HG03457 (cell line): ENCODE data around the gene ZBTB5.
A peak's percentile ranks its signal among the peaks of the same experiment; 100 is the strongest.
"Not testable (repeated sequence)": the region's sequence is repeated elsewhere in the genome, so short reads cannot be mapped to it uniquely, and the experiment has no call there.

ENCODE experiments used
- ATAC-seq: cut with Tn5 transposase; IDR thresholded peaks from one replicate; pipeline ENCODE4 v1.9.1; 2021; ENCODE audit warnings: moderate number of reproducible peaks; ENCODE audit not compliant: unreplicated experiment

Gene ZBTB5, protein sequence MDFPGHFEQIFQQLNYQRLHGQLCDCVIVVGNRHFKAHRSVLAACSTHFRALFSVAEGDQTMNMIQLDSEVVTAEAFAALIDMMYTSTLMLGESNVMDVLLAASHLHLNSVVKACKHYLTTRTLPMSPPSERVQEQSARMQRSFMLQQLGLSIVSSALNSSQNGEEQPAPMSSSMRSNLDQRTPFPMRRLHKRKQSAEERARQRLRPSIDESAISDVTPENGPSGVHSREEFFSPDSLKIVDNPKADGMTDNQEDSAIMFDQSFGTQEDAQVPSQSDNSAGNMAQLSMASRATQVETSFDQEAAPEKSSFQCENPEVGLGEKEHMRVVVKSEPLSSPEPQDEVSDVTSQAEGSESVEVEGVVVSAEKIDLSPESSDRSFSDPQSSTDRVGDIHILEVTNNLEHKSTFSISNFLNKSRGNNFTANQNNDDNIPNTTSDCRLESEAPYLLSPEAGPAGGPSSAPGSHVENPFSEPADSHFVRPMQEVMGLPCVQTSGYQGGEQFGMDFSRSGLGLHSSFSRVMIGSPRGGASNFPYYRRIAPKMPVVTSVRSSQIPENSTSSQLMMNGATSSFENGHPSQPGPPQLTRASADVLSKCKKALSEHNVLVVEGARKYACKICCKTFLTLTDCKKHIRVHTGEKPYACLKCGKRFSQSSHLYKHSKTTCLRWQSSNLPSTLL

DNA sequence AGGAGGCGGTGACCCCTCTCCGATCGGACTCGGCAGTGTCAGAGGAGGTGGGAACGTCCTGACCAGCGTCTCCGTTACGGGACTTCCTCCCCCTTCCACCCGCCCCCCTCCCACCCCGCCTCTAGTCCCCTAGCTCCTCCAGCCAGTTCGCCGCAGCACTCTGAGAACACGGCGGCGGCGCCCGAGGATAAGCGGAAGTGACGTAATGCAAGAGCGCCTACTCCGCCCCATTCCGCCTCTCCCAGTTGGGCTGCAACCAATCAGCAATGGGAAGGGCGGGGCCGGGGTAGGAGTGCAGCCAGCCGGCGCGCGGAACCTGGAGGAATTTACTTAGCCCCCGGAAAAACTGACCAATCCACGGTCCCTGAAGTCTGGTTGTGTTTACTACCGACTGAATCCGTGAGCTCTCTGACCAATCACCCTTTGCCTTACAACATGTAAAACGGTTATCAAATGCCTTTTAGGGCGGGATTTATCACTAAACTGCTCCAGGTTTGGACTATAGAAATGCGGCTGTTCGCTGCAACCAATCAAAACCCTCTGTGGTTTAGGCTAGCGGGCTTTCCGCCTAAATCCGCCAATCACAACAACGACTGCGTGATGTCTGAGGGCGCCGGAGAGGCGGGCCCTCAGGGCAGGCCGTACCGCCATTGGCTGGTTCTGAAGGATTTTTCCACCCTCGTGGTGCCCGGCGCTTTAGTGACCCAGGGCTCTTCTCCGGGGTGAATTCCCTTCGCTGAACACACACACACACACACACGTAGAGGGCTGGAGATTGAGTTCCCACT is at the start of gene ZBTB5:
Gene ZBTB5, minus strand, starts transcription at position 202 of the 788 bp plus-strand sequence. CDS start 22,899 bp downstream, outside the sequence.
- peak; percentile 81 for ATAC-seq

DNA sequence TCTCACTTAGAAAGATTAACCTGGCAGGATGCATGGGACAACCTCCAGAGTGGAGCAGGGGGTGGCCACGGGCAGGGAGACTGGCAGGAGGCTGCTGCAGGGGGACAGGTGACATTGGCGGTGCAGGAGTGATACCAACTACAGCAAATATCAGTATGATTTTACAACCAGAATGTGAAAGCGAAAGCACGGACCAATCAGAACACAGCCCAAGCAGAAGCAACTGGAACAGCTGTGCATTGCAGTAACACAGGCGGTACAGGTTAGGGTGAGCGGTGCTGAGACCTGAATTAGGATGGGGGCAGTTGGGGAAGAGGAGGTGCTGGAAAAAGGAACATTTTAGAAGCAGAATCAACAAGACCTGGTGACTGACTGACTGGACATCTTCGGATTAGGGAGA is 49.7 kb upstream of the ZBTB5 start:
- no peak for ATAC-seq

DNA sequence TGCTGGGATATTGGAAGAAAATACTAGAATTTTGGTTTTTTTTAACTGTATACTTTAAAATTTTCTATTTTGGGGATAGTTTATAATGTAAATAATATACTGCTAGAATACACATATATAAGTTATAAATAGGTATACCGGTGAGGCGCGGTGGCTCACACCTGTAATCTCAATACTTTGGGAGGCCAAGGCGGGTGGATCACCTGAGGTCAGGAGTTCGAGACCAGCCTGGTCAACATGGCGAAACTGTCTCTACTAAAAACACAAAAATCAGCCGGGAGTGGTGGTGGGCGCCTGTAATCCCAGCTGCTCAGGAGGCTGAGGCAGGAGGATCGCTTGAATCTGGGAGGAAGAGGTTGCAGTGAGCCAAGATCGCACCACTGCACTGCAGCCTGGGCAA is 49.2 kb upstream of the ZBTB5 start:
- ATAC-seq, result not testable (repeated sequence)

DNA sequence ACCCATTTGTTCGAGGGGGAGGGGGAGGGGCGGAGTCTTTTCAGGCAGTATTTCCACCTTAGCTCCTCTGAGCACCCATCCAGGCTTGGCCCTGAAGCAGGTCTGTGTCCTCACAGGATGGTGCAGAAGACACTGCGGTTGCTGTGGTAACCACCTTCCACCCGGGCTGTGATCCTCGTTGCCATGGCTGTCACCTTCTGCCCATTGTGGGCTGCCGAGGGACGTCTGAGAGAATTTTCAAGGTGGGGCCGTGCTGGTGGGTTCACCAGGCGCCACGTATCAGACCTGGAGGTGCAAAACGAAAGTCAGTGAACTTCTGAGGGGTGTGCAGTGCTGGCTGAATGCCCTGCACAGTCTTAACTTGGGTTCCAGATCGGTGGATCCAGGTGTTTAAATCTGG is 47.2 kb upstream of the ZBTB5 start:
- no peak for ATAC-seq

DNA sequence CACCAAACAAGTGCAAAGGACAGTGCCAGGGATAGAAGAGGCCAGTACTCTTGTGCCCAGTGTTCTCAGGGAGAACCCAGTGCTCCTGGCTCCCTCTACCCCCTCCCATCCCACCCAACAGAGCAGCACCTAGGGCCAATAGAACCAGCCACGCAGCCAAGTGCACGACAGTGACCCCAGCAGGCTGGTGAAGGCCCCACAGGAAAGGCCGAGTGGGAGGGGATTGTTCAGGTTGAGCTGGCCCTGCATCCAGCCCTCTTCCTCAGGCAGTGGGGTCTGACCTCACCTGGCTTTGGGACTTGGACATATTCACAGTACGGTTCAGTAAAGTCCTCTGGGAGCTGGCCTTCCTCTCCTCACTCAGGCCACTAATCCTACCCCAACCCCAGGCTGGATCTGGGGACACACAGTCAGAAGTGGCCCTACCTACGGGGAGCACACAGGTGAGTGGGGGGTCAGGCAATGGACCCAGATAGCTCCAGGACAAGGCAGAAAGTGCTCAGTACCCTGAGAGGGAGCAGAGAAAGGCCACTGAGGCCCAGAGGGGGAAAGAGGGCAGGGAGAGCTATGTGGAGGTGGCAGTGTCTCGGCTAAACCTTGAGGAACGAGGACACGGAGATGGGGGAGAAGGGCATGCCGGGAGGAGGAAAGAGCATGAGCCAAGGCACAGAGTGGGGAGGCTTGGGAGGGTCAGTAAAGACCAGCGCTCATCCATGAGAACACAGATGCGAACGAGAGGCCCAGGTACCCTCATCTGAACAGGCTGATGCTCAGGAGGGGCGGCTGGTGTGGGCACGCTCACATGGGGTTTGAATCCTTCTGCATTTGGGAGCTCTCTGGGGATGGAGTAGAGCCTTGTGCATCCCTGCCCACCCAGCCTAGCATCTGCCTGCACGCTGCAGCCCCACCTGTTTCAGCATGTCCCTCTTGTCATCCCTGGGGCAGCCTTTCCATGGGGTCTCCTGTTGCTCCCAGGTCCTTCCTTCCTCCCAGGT is 46.1 kb upstream of the ZBTB5 start:
- no peak for ATAC-seq

DNA sequence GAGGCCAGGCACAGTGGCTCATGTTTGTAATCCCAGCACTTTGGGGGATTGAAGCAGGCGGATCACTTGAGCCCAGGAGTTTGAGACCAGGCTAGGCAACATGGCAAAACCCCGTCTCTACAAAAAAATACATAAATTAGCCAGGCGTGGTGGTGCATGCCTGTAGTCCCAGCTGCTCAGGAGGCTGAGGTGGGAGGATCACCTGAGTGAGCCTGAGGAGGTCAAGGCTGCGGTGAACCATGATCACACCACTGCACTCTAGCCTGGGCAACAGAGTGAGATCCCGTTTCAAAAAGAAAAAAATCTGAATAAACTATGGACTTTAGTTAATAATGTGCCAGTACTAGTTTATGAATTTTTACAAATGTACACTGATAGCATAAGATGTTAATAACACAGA is 44.8 kb upstream of the ZBTB5 start:
- not testable (repeated sequence) for ATAC-seq

DNA sequence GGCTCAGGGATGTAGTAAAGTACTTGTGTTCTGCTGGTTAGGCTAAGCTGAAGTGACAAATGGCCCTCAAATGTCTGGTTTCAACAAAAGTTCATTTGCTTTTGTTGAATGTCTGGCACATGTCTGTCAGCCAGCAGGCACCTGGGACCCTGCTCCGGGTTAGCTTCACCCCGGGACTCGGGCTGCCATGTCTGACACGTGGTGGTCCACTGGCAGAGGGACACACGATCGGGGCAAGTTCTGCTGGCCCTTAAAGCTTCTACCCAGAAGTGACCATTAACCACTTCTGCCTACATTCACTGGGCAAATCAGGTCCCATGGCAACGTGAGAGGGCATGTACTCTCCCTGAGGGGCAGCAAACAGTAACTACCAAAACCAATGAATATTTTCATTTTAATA is 44.3 kb upstream of the ZBTB5 start:
- no peak for ATAC-seq

DNA sequence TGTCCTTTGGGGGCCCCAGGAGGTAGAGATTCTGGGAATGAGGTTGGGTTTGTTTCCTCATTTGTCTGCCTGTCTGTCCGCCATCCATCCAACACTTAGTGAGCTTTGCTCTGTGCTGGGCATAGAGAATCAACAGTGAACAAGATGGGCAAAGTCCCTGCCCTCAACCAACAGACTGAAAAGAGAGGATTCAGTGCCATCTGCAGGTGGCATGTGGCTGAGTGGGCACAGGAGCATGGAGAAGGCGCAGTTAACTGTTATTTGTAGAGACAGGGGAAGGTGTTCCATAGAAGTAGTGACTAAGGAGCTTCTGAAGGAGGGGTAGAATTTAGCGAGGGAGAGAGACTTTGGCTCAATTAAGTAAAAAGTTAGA is 43.6 kb upstream of the ZBTB5 start:
- ATAC-seq, result no peak

DNA sequence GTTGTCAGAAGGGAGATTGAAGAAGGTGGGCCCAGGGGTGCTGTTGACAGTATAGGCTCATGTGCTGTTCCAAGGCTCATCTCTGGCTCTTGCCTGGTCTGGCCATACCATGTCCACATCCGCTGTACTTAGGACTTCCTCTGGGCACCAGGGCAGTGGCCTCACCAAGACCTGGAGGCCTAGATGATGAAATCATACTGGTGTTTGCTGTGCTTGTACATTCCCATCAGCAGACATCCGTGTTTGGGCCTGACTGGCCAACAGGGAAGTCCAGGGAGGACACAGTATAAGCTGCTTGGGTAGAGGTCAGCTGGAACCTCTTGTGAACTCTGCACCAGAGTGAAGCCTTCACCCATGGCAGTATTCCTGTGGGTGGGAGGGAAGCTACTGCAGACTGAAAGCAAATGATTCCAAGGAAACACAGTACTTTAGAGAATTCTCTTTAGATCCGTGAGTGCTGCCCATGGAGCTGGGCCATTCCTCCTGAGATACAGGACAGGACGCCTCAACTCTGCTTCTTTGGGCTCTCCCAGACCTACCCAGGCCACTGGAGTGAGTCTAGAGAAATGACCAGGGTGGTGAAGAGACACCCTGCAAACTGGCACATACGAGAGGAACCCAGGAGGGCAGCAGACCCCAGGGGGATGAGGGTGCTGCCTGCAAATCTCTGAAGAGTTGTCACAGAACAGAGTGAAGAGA is 43.0 kb upstream of the ZBTB5 start:
- no peak for ATAC-seq

DNA sequence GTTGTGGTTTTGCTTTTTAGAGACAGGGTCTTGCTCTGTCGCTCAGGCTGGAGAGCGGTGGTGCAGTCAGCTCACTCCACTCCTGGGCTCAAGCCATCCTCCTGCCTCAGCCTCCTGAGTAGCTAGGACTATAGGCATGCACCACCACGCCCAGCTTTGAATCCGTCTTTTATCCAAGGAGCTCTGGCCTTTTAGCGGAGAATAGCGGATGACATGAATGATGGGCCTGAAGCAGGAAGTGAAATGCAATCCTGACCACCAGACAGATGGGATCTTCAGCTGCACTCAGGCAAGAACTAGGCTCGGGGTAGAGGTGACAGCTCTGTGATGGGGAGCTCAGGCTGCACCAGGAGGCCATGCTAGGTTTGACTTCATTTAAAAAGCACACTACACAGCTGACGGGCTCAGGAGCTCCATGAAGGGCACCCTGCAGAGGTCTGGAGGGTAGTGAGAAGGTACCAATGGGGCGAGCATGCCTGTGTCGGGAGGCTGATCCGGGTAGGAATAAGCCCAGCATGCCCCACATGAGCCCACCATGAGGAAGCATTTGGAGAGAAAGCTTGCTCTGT is 42.4 kb upstream of the ZBTB5 start:
- ATAC-seq, result no peak

DNA sequence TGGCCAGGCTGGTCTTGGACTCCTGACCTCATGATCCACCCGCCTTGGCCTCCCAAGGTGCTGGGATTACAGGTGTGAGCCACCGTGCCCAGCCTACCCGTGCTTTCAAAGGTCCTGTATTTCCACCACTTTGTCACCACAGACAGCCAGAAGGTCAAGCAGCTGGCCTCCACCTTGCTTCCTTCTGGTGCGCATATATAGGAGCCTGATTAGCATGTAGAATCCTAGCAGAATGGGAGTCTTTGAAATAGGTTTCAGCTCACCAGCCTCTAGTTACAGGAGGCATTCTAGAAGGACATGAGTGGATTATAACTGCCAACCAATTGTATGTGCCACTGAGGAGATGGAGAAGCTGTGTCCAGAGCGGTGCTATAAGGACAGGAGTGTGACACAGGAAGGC is 39.4 kb upstream of the ZBTB5 start:
- no peak for ATAC-seq

DNA sequence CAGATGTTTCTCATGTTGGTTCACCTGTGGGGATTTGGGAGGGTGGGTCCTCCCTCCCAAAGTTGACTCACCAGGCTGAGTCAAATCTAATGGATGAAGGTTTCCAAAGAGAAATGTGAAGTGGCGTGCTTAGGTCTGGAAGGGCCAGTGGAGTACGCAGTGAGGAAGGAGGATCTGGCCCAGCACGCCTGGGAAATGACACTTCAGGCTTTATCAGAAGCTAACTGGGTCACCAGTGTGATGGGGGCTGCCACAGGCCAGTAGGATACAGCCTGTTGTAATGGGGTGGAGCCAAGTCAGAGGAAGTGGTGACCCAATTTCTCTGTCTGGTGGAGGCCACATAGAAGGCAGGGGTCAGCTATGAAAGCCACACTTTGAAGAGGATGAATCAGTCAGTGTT is 38.5 kb upstream of the ZBTB5 start:
- no peak for ATAC-seq

DNA sequence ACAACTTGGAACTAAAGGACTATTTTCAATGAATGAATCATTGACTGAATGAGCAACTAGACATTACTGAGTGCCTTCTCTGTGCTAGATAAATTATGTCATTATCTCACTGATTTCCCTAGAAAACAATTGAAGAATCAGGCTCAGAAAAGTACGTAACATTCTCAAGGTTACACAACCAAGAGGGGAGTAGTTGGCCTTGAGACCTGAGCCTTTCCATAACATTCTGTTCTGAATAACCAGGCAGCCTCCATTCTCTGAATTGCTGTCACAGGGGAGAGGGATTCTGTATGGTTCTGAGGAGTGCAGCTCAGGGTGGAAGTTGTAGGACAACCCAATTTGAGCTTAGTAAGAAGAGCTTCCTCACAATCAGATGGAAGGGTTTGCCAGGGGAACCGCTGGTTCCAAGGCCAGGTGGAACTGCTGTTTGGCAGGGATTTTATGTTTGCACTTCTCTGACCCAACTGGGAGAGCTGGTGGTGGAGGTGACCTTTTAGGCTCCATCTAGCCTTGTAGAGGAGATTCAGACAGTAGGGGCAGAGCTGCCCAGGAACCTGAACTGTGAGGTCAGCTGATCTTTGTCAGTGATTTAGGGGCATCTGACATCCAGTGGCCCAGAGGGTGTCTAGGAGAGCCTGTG is 36.8 kb upstream of the ZBTB5 start:
- no peak for ATAC-seq

DNA sequence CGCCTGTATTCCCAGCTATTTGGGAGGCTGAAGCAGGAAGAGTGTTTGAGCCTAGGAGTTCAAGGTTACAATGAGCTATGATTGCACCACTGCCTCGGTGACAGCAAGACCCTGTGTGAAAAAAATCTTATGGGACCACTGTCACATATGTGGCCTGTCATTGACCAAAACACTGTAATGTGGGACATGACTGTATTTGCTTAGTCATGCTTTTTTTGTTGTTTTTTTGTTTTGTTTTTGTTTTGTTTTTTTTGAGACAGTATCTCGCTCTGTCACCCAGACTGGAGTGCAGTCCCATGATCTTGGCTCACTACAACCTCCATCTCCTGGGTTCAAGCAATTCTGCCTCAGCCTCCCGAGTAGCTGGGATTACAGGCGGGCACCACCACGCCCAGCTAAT is 34.0 kb upstream of the ZBTB5 start:
- no peak for ATAC-seq

DNA sequence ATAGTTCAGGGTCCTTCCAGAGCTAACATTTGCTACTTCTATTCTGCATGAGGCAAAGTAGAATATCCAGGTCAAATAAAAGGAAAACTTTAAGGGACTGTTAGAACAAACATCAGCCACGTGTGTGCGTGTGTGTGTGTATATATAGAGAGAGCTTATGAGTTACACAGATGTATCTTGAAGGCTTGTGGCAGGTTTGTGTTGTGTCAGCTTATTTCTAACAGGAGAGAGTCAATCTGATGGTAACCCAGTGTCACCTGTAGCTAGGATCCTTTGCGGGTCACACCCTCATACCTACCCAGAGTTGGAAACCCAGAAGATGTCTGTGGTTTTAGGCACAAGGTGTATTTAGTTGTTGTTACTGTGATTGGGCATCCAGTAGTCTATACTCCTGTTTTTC is 33.2 kb upstream of the ZBTB5 start:
- no peak for ATAC-seq

DNA sequence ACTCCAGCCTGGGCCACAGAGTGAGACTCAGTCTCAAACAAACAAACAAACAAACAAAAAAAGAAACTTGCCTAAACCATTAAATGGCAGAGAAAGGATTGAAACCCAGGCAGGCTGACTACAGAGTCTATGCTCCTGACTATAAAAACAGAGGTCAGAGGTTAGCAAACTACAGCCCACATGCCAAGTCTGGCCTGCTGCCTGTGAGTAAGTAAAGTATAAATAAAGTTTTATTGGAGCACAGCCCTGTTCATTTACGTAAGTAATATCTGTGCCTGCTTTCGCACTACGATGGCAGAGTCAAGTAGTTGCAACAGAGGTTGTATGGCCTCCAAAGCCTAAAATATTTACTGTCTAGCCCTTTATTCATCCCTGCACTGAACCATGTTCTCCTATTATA is 32.1 kb upstream of the ZBTB5 start:
- no peak for ATAC-seq

DNA sequence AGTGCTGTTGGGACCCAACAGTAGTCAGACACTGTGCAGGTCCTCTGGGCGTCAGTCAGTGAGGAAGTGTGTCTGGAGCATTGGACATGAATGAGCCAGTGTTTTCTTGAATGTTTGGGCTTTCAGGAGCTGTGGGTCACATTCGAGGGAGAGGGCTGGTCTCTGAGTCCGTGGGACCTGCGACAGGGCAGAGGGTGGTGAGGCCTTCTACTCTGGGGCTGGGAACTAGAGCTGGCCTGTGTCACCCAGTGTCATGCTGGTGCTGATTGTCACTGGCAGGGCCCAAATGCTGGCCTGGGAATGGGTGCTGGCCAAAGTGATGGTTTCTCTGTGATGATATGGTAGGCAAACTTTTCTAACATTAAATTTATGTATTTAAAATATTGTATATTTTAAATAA is 30.8 kb upstream of the ZBTB5 start:
- no peak for ATAC-seq

DNA sequence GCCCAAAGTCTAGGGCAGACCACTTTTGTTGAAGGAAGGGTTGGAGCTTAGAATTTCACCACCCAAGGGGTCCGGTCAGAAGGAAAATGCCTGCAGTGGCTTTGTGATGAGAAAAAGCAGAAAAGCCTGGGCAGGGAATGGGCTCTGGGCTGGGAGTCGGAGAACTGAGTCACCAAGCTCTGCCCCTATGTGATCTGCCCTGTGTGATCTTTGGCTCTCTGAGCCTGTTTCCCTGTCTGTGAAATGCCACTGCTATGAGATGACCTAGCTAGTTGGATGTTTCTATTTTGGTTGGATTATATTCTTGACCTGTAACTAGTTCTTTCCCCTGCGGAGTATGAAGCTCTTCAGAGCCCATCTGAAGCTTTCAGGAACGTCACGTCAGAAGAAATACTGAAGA is 30.3 kb upstream of the ZBTB5 start:
- no peak for ATAC-seq

DNA sequence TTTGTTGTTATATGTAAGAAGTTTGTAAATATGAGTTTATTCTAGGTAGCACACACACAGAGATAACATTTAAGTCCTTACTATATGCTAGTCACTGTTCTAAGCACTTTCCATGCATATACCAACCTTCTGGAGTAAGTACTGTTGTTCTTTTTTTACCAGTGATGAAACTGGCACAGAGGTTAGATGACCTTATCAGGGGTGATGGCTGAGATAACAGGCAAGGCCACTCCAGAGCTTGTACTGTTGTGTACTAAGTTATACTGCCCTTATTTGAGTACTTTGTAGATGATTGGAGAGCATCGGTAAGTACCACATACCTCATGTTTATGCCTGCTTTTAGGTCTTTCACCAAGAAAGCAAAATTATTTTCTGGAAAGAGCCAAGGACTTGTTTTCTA is 26.7 kb upstream of the ZBTB5 start:
- ATAC-seq, result no peak
